ENCODE measurements around the gene KERA. TPM values are rescaled to one million over a fixed set of nuclear protein-coding genes. Genes with fewer than 3 reads are reported as not detected.

The KERA gene
- total RNA-seq, 1 donor from 2014 or later, result not detected

- H3K4me1 Mint-ChIP-seq (ENCODE audit: low read depth, unreplicated experiment), result no peaks in the 10 kb centered on the region
- no peak overlapping the region for H3K4me3 Mint-ChIP-seq (ENCODE audit: unreplicated experiment)
- no peaks in the 10 kb centered on the region for H3K9me3 Mint-ChIP-seq (ENCODE audit: unreplicated experiment)
- H3K36me3 Mint-ChIP-seq (ENCODE audit: unreplicated experiment), result no peaks in the 10 kb centered on the region
- no peak overlapping the region for H3K27ac Mint-ChIP-seq (ENCODE audit: unreplicated experiment)
- no peak for DNase-seq
- no peaks in the 10 kb centered on the region for H3K27me3 Mint-ChIP-seq (ENCODE audit: unreplicated experiment)
- TF ChIP-seq CTCF (IDR thresholded peaks at IDR 0.05; ENCODE audit: partially characterized antibody, unreplicated experiment), result no peak
Measured at GRCh38 chr12:91061091-91061490, 3.3 kb upstream of the KERA start.

GRCh38 chr12:91059211-91059610, 1.4 kb upstream of the KERA start:
- no peaks in the 10 kb centered on the region for H3K9me3 Mint-ChIP-seq (ENCODE audit: unreplicated experiment)
- H3K4me1 Mint-ChIP-seq (ENCODE audit: low read depth, unreplicated experiment), result no peaks in the 10 kb centered on the region
- no peak for DNase-seq
- no peak for TF ChIP-seq CTCF (IDR thresholded peaks at IDR 0.05; ENCODE audit: partially characterized antibody, unreplicated experiment)
- H3K27me3 Mint-ChIP-seq (ENCODE audit: unreplicated experiment), result no peaks in the 10 kb centered on the region
- no peak overlapping the region for H3K27ac Mint-ChIP-seq (ENCODE audit: unreplicated experiment)
- no peak overlapping the region for H3K4me3 Mint-ChIP-seq (ENCODE audit: unreplicated experiment)
- H3K36me3 Mint-ChIP-seq (ENCODE audit: unreplicated experiment), result no peaks in the 10 kb centered on the region

GRCh38 chr12:91058786-91059185, 962 bp upstream of the KERA start:
- Mint-ChIP-seq H3K4me3 (ENCODE audit: unreplicated experiment) (no peak overlapping the region), H3K9me3 (ENCODE audit: unreplicated experiment) (no peaks in the 10 kb centered on the region), H3K4me1 (ENCODE audit: low read depth, unreplicated experiment) (no peaks in the 10 kb centered on the region), H3K27me3 (ENCODE audit: unreplicated experiment) (no peaks in the 10 kb centered on the region), H3K27ac (ENCODE audit: unreplicated experiment) (no peak overlapping the region), H3K36me3 (ENCODE audit: unreplicated experiment) (no peaks in the 10 kb centered on the region)
- no peak for TF ChIP-seq CTCF (IDR thresholded peaks at IDR 0.05; ENCODE audit: partially characterized antibody, unreplicated experiment)
- no peak for DNase-seq

- no peak for DNase-seq
- Mint-ChIP-seq H3K4me1 (ENCODE audit: low read depth, unreplicated experiment) (no peaks in the 10 kb centered on the region), H3K27me3 (ENCODE audit: unreplicated experiment) (no peaks in the 10 kb centered on the region), H3K36me3 (ENCODE audit: unreplicated experiment) (no peaks in the 10 kb centered on the region), H3K27ac (ENCODE audit: unreplicated experiment) (no peak overlapping the region), H3K9me3 (ENCODE audit: unreplicated experiment) (no peaks in the 10 kb centered on the region), H3K4me3 (ENCODE audit: unreplicated experiment) (no peak overlapping the region)
- no peak for TF ChIP-seq CTCF (IDR thresholded peaks at IDR 0.05; ENCODE audit: partially characterized antibody, unreplicated experiment)
Measured at GRCh38 chr12:91056488-91056887, 1.3 kb downstream of the KERA start.

GRCh38 chr12:91055976-91056375, 1.8 kb downstream of the KERA start:
- no peak for DNase-seq
- TF ChIP-seq CTCF (IDR thresholded peaks at IDR 0.05; ENCODE audit: partially characterized antibody, unreplicated experiment), result no peak
- H3K27me3 Mint-ChIP-seq (ENCODE audit: unreplicated experiment), result no peaks in the 10 kb centered on the region
- H3K36me3 Mint-ChIP-seq (ENCODE audit: unreplicated experiment), result no peaks in the 10 kb centered on the region
- H3K4me1 Mint-ChIP-seq (ENCODE audit: low read depth, unreplicated experiment), result no peaks in the 10 kb centered on the region
- H3K9me3 Mint-ChIP-seq (ENCODE audit: unreplicated experiment), result no peaks in the 10 kb centered on the region
- H3K4me3 Mint-ChIP-seq (ENCODE audit: unreplicated experiment), result no peak overlapping the region
- no peak overlapping the region for H3K27ac Mint-ChIP-seq (ENCODE audit: unreplicated experiment)

All from glutamatergic neuron (in vitro differentiated cells).